ENCODE data around the gene NOP10.
"Not testable (repeated sequence)": the region's sequence is repeated elsewhere in the genome, so short reads cannot be mapped to it uniquely, and the experiment has no call there.

NOP10 gene

DNA sequence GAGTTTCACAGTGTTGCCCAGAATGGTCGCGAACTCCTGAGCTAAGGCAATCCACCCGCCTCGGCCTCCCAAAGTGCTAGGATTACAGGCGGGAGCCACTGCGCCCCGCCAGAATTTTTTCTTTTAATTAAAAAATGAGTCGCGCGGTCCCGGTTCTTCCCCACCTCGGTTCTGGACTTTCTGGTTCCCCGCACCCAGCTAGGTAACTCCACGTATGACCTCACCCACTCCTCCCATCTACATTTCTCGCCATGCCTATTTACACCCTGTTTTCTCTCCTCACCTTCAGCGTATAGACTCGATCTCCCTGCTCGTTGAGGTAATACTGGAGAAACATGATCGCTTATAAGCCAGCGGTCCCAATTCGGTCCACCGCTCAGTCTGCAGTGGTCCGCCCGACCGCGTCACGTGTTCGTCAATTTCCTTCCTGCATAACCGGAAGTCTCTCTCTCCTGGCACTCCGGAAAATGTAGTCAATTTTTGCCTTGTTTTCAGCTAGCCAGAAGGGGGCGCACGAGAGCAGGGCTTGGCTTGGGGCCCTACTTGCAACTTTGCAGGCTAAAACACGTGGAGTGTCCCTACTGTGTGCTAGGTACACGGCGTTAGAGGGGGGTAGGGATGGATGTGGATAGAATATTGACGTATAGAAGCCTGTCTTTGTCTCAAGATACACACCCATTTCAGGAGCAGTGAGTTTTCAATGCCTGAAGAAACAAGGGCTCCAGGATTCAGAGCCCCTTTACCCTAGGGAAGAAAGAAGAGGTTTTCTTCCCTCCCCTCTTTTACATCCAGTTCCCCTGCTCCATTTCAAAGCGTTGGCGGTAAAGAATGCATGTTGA is at the start of gene NOP10, which contains the start of gene NUTM1:
Gene NOP10 (minus strand): TSS at position 400 of the 839 bp plus-strand sequence. CDS start 63 bp downstream, at position 337.
Gene NUTM1 (plus strand): TSS at position 579 of the 839 bp plus-strand sequence. CDS start 382 bp downstream, outside the sequence.
- peak; percentile 97 for DNase-seq

DNA sequence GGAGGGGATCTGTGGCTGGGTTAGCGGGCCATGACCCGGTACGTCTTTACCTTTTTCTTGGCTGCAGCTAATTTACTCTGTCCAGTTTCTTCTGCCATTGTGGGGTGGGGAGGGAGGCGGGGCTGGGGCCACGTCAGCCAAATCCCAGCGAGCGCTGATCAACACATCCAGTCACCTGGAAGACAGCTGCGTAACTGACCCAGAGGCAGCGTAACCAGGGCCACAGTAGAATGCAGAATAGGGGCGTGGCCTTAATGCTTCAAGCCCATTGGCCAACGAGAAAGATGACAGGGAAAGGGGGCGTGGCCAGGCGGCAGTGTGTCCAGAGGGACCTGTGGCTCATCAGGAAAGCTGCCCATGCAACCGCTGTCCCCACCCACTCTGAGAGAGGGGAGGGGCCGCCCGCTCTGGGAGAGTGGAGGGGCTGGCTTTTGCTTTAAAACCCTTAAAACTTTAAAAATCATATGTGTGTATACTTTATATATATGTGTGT is 46.7 kb upstream of the NOP10 start:
- DNase-seq = not testable (repeated sequence)

DNA sequence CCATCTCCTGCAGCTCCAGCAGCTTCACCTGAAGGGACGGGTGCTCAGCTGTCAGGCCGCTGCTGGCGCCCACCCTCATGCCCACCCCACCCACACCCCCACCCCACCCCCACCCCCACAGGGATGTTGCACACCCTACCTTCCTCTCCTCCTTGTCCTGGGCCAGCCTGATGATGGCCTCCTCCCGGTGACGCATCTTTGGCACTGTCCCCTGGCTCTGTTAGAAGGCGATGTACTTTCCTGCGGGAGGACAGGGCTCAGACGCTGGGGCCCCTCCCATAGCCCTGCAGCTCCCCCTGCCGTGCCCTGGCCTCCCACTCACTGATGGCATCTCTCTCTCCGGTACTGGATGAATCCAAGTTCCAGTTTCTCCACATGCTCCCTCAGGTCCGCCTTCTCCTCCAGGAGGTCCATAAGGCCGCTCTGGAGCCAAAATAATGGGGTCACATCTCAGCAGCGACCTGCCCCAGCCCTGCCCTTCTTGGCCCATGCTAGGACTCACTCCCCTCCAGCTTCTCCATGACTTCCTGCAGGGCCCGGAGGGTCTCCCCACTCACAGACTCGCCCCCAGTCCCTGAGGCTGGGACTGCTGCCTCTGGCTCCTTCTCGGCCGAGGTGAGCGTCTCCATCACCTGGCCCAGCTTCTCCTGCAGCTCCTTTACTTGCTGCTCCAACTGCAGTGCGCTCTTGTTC is 39.0 kb upstream of the NOP10 start:
- DNase-seq = not testable (repeated sequence)

DNA sequence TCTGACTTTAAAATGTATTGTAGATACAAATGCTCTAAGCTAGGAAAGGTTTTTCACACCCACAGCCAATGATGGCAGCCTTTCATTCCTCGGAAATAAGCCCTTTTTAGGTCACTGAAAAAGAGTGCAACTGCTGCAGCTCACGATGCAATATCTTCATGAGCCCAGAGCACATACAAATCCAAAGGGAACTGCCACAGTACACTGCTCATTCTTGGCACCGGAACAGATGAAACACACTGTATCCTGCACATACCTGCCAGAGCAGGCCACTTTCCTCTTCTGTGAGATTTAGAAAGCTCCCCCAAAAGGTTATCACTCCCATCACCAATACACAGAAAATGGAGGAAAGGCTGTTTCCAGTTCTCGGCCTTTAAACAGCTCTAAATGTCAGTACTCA is 37.6 kb upstream of the NOP10 start:
- DNase-seq = not testable (repeated sequence)

DNA sequence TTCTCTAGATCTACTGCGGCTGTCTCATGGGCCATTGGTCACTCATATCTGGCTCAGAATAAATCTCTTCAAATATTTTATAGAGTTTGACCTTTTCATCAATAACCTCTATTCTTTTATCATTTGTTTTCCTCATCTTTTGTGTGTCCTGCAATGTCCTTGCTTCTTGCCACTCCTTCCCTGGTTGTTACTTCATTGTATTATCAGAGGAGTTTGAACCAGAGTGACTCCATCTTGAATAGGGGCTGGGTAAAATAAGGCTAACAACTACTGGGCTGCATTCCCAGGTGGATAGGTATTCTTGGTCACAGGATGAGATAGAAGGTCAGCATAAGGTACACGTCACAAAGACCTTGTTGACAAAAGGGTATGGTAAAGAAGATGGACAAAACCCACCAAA is 33.9 kb upstream of the NOP10 start:
- DNase-seq = no peak

DNA sequence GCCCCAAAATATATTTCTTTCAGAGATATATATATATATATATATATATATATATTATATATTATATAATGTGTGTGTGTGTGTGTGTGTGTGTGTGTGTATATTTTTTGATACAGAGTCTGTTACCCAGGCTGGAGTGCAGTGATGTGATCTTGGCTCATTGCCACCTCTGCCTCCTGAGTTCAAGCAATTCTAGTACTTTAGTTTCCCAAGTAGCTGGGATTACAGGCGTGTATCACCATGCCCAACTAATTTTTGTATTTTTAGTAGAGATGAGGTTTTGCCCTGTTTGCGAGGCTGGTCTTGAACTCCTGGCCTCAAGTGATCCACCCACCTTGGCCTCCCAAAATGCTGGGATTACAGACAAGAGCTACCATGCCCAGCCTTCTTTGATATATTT is 32.6 kb upstream of the NOP10 start:
- not testable (repeated sequence) for DNase-seq

DNA sequence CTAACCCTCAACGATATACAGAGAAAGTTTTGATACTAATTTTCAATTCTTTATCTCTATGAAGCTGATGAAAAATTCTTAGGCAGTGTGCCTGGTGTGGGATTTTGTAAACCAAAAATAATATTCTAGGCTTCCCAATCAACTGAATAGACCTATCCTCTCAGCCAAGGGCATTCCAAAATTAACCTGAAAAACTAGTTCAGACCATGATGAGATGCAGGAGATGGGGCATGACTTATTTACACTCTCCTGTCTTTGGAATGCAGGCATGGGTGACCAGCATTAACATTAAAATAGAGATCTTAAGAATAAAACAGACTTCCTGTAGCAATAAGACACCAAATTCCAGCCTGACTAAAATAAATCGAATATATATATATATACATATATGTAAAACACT is 31.9 kb upstream of the NOP10 start:
- no peak for DNase-seq

DNA sequence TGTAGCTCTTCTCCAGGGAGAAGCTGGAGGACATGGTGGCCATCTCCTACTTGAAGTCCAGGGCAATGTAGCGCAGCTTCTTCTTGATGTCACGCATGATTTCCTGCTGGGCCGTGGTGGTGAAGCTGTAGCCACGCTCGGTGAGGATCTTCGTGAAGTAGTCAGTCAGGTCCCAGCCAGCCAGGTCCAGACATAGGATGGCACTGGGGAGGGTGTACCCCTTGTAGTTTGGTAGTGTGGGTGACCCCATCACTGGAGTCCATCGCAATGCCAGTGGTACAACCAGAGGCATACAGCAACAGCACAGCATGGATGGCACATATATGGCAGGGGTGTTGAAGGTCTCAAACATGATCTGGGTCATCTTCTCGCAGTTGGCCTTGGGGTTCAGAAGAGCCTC is 31.0 kb upstream of the NOP10 start:
- DNase-seq = no peak

DNA sequence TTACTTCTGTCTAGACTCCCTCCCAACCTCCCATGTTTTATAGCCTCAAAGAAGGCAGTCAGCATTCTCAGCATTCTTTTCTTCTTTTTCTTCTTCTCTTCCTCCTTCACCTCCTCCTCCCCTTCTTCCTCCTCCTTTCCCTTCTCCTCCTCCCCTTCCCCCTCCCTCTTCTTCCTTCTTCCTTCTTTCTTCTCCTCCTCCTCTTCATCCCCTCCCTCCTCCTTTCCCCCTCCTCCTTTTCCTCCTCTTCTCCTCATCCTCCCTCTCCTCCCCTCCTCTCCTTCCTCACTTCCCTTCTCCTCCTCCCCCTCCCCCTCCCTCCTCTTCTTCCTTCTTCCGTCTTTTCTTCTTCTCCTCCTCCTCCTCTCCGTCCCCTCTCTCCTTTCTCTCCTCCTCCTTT is 27.7 kb upstream of the NOP10 start:
- DNase-seq = no peak

DNA sequence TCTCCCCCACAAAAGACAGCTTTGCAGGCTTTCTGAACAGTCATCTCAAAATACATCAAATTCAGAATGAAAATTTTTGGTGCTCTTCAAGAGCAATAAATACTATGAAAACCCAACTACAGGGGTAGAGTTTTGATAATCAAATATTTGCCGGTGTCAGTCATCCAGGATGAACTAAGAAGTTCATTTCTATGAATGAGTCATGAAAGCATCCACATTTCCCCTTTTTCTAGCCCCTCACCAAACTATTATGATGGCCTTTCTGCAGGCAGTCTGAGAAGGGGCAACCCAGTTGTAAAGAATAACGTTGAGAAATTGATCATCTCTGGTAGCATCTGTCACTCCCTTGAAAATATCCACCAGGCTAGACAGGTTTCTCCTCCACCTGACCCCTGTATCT is 27.2 kb upstream of the NOP10 start:
- no peak for DNase-seq

DNA sequence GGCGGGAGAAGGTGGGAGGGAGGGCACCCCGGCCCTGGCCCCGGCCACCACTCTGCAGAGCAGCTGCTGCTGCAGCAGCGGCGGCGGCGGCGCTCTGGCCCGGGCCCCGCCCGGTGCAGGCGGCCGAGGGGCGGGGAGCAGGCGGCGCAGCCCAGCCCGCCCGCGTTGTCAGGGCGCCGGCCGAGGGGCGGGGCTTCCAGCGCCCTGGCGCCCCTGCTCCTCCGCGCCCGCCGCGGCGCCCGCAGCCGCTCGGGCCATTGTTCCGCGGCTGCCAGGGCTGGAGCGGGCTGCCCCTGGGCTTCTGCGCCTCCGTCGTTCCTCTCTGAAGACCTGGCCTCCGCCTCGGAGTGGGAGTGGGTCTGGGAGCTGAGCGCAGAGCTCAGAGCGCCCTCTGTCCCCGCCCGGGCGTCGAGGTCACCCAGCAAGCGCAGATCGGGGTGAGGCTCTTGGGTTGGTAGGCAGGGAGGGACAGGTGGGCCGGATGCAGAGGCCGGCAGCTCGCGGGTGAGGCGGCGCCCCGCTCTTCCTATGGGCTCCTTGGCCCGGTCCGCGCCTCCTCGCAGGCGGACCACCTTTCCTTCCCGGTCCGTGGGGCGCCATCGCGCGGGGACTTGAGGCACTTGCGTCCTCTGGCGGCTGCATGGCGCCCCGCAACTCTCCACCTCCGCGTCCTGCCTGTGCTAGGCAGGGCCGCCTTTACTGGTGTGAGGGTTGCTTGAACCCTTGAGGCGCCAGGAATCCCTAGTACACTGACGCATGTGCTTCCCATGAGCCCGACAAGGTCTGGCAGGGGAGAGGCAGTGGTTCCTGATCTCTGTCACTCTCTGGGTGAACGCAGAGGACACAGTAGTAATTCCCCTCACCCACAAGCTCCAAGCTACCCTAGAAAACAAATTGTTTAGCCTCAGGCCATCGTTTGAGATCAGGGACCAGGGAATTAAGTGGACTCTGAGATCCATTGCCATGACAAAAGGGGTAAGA is 24.5 kb upstream of the NOP10 start, which contains the start of gene LPCAT4:
Gene LPCAT4 (minus strand): TSS at position 96 of the 981 bp plus-strand sequence. CDS start 96 bp downstream, outside the sequence.
- DNase-seq = peak; percentile 89

DNA sequence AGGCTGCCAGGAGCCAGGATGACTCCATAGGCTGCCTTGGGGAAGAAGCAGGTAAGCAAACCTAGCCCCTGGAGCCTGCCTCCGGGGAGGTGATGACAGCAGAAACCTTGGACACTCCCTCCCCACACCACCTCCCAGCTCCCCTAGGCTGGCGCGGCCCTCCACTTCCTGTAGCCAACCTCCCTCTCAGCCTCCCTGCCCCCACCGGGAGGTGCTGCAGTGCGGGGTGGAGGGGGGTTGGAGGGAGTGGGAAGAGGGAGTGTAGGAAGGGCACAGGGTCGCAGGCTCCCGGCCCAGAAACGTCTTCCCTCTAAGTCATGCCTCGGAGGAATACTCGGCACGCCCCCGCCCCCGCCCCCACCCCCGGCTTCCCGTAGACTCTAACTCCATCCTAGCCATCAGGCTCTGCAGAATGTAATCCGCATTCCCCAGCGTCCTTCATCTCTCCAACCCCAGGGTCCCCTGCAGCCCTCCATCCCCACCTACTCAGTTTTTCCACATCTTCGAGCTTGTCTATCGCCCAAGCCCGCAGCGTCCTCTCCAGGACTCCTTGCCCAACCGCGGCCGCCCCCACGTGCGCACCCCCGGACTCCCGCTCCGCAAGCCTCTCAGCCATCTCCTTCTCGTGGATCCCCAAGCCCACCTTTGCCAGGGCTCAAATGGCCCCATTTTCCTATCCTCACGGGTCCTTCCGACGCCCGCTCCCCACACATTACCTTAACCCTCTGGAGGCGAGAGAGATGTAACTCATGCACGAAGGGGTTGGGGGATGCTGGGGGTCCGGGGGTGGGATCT is 23.5 kb upstream of the NOP10 start:
- DNase-seq = peak; percentile 45

DNA sequence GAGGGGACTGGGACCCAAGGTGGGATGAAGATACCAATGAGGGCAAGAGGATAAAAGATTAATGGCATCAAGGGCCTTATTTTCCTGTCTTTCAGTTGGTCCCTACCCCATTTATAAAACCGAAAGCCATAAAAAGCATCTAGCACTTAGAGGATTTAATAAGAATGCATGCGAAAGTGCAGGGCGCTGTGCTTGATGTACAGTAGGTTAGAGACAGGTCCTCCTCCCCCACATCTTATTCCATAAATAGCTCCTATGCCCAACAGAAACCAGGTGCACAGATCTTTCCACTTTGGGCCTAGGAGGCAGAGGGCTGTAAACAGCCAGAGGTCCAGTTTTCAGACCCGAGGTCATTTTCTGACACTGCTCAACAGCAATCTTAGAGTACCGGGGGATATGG is 22.9 kb upstream of the NOP10 start:
- no peak for DNase-seq

DNA sequence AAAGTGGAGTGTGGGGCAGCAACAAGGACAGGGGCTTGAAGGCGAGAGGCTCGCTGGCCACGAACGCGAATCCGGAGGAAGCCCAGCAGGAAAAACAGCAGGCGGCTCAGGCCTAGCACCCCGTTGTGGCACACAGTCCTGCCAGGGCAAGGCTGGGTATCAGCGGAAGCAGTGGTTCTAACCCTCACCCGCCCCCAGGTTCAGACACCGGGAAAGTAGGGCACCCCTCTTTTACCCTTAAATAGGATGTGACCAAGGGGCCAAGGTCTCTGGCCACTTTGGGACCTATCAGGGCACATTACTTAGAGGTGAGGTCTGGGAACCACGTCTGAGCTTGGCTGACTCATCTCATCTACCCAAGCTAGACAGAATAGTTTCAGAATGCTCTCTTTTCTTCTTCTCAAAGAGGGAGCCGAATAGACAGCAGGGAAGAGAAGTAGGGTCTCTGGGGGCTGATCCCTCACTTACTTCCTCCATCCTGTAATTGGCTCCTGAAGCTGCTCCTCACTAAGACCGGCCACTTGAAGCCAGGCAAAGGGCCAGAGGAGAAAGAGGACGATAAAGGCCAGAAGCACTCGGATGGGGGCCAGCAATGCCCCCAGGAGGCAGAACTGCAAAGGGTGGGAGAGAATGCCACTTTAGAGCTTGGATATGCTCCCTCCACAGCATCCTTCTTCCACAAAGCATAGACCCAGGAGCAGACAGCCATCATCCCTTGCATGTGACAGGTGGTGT is 22.3 kb upstream of the NOP10 start:
- DNase-seq = peak; percentile 8

DNA sequence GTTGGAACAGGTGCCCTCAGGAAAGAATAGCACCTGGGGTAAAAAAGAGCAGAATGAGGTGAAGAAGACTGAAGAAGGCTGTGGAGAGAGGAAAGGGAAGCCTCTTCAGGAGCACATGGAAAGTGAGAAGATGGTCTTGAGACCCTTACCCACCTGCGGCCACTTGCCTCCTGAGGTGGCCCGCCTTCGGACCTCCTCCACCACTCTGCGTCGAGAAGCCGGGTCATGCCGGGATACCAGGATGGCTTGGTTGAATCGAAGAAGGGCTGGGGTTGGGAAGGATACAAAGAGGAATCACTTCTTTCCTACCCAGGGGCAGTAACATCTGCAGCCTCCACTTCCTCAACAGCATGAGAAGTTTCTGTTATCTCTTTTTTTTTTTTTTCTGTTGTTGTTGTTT is 21.1 kb upstream of the NOP10 start:
- no peak for DNase-seq

DNA sequence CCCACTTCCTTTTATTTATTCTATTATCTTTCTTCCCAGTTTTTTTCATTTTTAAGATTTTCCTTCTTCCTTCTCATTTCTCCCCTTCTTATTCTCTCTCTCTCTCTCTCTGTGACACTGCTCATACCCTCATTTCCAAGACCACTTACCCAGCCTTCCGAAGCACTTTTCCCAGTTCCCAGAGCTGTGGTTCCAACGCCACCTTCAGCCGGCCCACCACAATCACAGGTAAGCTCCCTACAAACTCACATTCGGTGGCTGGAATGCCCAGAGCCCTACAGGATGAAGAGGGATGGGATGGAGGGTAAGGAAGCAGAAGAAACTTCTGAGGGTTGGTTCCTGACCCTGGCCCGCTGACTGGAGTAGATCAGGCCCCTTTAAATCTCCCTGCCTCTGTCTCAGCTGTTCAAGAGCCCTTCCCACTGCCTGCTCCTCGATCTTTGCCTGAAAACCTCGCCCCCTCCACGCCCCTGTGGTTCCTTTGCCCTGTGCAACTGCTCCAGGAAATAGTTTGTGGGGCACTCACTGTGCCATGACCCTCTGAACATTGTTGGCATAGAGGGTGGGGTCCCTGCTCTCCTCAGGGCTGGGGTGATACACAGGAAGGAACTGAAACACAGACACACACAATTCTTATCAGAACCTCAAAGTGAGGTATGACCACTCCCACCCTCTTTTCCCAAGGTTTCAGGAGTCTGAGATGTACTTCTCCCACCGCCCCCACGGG is 19.3 kb upstream of the NOP10 start:
- no peak for DNase-seq

DNA sequence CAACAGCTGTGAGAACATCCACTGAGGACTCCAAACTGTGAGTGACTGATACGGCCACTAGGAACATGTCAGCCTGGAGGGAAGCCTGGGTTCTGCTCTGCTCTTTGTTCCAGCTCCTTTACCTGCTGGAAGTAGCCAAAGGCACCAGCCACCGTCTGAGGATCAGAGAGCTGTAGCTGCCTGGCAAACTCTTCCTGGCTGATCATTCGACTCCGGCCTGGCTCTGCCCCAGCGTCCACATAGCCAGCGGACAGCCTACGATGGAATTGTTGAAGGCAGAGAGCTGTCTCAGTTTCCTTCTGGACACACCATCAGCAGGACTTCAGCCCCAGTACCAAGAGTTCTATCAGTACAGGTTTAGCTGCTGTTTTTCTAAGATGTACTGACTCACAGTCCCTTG is 18.3 kb upstream of the NOP10 start:
- DNase-seq = no peak

DNA sequence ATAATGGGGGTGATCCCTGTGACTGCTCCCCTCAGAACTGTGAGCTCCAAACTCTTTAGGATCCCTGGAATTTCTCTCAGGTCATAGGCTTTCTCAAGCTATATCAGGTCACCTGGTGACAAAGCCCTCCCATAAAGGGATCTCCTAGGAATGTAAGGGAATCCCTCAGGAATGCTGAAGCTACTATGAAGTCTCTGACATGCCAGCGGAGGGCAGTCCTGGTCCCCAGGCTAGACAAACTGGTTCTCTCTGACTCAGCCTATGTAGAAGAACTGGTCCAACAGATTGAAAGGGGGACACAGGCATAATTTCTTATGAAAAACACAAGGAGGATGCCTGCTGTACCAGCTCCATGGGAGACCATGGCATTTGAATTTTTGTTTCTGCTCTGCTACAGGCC is 17.4 kb upstream of the NOP10 start:
- no peak for DNase-seq

DNA sequence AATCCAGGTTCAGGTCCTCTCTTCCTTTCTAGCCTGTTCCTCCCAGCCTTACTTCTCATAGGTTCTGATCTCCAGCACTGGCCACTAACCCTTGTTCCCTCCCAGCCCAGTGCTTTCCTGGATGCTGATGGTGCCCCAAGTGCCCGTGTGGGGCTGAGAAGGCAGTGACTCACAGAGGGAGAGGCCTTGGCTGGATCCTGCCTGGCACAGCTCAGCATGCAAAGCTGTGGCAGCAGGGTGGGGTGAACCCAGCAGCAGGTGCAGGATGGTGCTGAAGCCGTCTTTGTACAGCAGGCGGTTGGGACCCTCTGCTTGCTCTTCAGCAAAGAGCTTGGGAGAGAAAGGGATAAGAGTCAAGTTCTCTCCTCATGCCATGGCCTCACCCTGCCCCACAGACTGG is 16.5 kb upstream of the NOP10 start:
- no peak for DNase-seq

DNA sequence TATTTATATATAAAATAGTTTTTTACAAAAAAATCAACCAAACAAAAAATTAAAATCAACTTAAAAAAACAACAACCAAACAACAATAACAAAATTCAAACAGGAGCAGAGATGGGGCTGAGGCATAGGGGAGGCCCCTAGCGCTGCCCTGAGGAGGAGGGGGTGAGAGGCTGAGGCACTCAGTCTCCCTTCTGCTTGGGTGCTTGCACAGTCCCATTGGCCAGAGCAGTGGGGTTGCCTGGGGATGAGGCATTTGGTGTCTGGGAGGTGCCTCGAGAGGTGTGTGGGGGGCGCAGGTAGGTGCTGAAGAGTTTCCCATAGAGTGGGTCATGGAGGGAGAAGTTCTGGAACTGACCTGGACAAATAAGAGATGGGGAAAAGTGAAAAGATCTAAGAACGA is 16.0 kb upstream of the NOP10 start:
- DNase-seq = no peak
